OCI-LY7 (cell line): ENCODE data around the gene VPS37B. TPM values are rescaled to one million over a fixed set of nuclear protein-coding genes. Genes with fewer than 3 reads are reported as not detected.
A peak's percentile ranks its signal among the peaks of the same experiment; 100 is the strongest.

ENCODE experiments used
- BruUV-seq: library from RNA; stranded (reverse); fragments of 400-500 nt; replicated peaks from 2 replicates; lab custom pipeline; 2021; lab: Mats Ljungman, UMichigan
- CTCF ChIA-PET: fragments of 300-600 bp; sonication (Branson Sonifier 250); formaldehyde crosslinking; loops from one replicate; lab custom pipeline; 2022; ENCODE audit warnings: antibody characterized with exemption; ENCODE audit not compliant: unreplicated experiment; lab: Charles Lee
- POLR2A ChIA-PET: fragments of 300-600 bp; sonication (Branson Sonifier 250); formaldehyde crosslinking; loops from one replicate; lab custom pipeline; 2022; ENCODE audit warnings: antibody characterized with exemption; lab: Charles Lee
- DNase-seq: peaks from one replicate; pipeline ENCODE4 v3.0.0-alpha.2; 2015; ENCODE audit warnings: low spot score
- H2AFZ ChIP-seq: fragments of 200-600 bp; sonication (generic), shearing (Covaris generic); 2 replicates; pipeline ENCODE4 v1.6.1; 2014; ENCODE audit warnings: mild to moderate bottlenecking, antibody characterized with exemption, low read length, moderate library complexity
- H3K27ac ChIP-seq: fragments of 200-600 bp; sonication (generic); 2 replicates; pipeline ENCODE4 v1.5.1; 2014; ENCODE audit warnings: mixed run types, low read depth, mild to moderate bottlenecking, moderate library complexity, low read length, inconsistent platforms; ENCODE audit not compliant: poor library complexity, severe bottlenecking
- H3K36me3 ChIP-seq: fragments of 200-600 bp; sonication (generic); 2 replicates; pipeline ENCODE4 v1.6.1; 2014; ENCODE audit warnings: mild to moderate bottlenecking, antibody characterized with exemption, low read length, moderate library complexity, mixed read lengths; ENCODE audit not compliant: insufficient read depth
- H3K4me1 ChIP-seq: fragments of 200-600 bp; sonication (generic); 2 replicates; pipeline ENCODE4 v1.5.1; 2014; ENCODE audit warnings: mild to moderate bottlenecking, low read length; ENCODE audit not compliant: insufficient read depth, poor library complexity, severe bottlenecking
- H3K4me2 ChIP-seq: fragments of 200-600 bp; sonication (generic); 2 replicates; pipeline ENCODE4 v1.6.1; 2014; ENCODE audit warnings: mild to moderate bottlenecking, low read length
- H3K4me3 ChIP-seq: fragments of 200-600 bp; sonication (generic); 2 replicates; pipeline ENCODE4 v1.5.1; 2014; ENCODE audit warnings: mild to moderate bottlenecking, low read depth, low read length; ENCODE audit not compliant: poor library complexity, severe bottlenecking
- H3K79me2 ChIP-seq: fragments of 200-600 bp; sonication (generic); 2 replicates; pipeline ENCODE4 v1.6.1; 2016; ENCODE audit warnings: low read depth, mild to moderate bottlenecking, low read length, moderate library complexity, mixed read lengths; ENCODE audit not compliant: insufficient read depth
- H3K9me2 ChIP-seq: fragments of 200-600 bp; sonication (generic); 2 replicates; pipeline ENCODE4 v1.6.1; 2016; ENCODE audit warnings: mild to moderate bottlenecking, low read length, mixed read lengths; ENCODE audit not compliant: insufficient read depth
- H3K9me3 ChIP-seq: fragments of 200-600 bp; sonication (generic); 2 replicates; pipeline ENCODE4 v1.6.1; 2014; ENCODE audit warnings: mild to moderate bottlenecking, mixed run types, low read length, mixed read lengths
- H4K20me1 ChIP-seq: fragments of 200-600 bp; sonication (generic); 2 replicates; pipeline ENCODE4 v1.6.1; 2014; ENCODE audit warnings: mild to moderate bottlenecking, antibody characterized with exemption, low read length, moderate library complexity, mixed read lengths; ENCODE audit not compliant: insufficient read depth
- EZH2phosphoT487 ChIP-seq: fragments of 200-600 bp; sonication (generic); IDR thresholded peaks from 2 replicates; pipeline ENCODE4 v1.6.1; 2018; ENCODE audit warnings: low read depth, borderline replicate concordance, mild to moderate bottlenecking, mixed run types, antibody characterized with exemption, low read length, moderate library complexity, mixed read lengths
- intact Hi-C: fragments of 100-400 bp; cut with micrococcal nuclease; formaldehyde crosslinking; loops from one replicate; pipeline ENCODE4 v1.10.0; 2022; ENCODE audit not compliant: unreplicated experiment
- total RNA-seq, 2 experiments: library from RNA; depleted of rRNA in 1 of 2; stranded (reverse); fragments of >200 nt in 1 of 2; shearing (Covaris generic) in 1 of 2; gene quantifications; 2 replicates each; pipeline ENCODE4 v1.2.3, GENCODE V29; 2014 to 2022
- TF ChIP-seq, protein P1 (sequence below): fragments of 200-600 bp; sonication (generic); conservative IDR thresholded peaks from 2 replicates; pipeline ENCODE4 v1.5.1; 2014; ENCODE audit warnings: mild to moderate bottlenecking, antibody characterized with exemption, low read length, moderate library complexity, mixed read lengths

The VPS37B gene
- total RNA-seq, 2 experiments from 2014 or later = 1.7 to 2.5 TPM

DNA sequence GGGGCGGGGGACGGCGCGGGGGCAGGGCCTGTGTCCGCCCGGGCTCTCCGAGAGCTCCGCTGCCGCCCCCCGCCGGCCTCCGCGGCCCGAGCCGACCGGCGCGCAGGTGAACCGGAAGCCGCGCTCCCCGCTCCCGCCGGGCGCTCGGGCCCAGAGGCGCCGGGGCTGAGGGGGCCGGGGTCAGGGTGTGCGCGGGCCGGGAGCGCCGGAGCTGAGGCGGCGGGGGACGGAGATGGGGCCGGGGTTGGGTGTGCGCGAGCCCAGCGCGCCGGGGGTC, 60.2 kb downstream of the VPS37B start:
- Histone ChIP-seq H3K9me2 (no peaks in the 10 kb centered on the region), H2AFZ (peak overlapping the region; percentile 52; the same call in 1 of the 2 replicates), H3K4me2 (peak overlapping the region; percentile 90), H3K27ac (peak overlapping the region; percentile 91), H3K9me3 (no peaks in the 10 kb centered on the region), H3K4me1 (peaks cover 35% of the 10 kb centered on the region), H4K20me1 (peaks cover 12% of the 10 kb centered on the region; the same call in 1 of the 2 replicates), H3K4me3 (peak overlapping the region; percentile 93), H3K79me2 (peaks cover 35% of the 10 kb centered on the region), H3K36me3 (peaks cover 20% of the 10 kb centered on the region)
- CTCF ChIA-PET = interaction anchor here (1.1 kb wide), 1 partner anchor 42 kb away, joined by 3 read pairs; no protein-coding TSS in a partner anchor
- intact Hi-C loops = loop anchor here (2.0 to 5.0 kb wide), 2 partner anchors 25 to 43 kb away; no protein-coding TSS in a partner anchor
- POLR2A ChIA-PET = interaction anchor here (1.2 kb wide), 1 partner anchor 10 kb away, joined by 3 read pairs; no protein-coding TSS in a partner anchor
- no peak for TF ChIP-seq EZH2phosphoT487
- TF ChIP-seq, protein P1, sequence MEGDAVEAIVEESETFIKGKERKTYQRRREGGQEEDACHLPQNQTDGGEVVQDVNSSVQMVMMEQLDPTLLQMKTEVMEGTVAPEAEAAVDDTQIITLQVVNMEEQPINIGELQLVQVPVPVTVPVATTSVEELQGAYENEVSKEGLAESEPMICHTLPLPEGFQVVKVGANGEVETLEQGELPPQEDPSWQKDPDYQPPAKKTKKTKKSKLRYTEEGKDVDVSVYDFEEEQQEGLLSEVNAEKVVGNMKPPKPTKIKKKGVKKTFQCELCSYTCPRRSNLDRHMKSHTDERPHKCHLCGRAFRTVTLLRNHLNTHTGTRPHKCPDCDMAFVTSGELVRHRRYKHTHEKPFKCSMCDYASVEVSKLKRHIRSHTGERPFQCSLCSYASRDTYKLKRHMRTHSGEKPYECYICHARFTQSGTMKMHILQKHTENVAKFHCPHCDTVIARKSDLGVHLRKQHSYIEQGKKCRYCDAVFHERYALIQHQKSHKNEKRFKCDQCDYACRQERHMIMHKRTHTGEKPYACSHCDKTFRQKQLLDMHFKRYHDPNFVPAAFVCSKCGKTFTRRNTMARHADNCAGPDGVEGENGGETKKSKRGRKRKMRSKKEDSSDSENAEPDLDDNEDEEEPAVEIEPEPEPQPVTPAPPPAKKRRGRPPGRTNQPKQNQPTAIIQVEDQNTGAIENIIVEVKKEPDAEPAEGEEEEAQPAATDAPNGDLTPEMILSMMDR = no peak
- DNase-seq = peak; percentile 75
- BruUV-seq = no TSS peak

DNA sequence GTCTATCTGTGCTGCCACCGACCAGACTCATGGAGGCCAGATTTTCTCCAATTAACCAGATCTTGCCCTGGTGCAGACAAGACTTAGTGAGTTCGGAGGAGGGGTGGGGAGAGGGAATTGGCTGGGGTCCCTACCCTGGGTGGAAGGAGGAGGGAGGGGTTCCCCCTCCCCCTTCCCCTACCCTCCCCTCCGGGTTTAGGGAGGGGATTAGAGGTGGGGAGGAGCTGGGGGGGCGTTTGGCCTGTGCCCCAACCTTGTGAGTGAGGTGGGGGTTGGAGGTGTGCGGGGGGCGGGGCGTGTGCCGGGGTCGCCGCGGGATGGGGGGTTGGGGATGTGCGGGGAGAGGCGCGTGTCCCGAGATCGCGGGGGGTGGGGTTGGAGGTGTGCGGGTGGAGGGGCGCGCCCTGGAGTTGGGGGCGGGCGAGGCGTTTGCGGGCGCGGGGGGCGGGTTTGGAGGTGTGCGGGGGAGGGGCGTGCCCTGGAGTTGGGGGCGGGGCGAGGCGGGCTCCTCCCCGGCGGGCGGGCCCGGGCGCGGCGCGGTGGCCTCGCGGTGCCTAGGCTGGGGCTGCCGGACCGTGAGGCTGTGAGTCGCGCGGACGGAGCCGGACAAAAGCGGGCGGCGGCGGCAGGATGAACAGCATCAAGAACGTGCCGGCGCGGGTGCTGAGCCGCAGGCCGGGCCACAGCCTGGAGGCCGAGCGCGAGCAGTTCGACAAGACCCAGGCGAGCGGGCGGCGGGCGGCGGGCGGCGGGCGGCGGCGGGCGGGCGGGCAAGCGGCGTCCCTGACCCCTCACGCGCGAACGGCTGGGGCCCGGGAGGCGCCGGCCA, 60.8 kb downstream of the VPS37B start, which contains the start of gene HIP1R:
Gene HIP1R, plus strand, starts transcription at position 537 of the 829 bp plus-strand sequence. Its CDS starts 94 bp downstream, at position 631.
- Histone ChIP-seq H3K4me3 (peak within 1 kb of the TSS; percentile 93), H3K4me2 (peak within 1 kb of the TSS; percentile 90), H3K79me2 (peaks cover 35% of the 10 kb centered on the region), H3K27ac (peak within 1 kb of the TSS; percentile 91), H4K20me1 (peaks cover 12% of the 10 kb centered on the region; the same call in 1 of the 2 replicates), H3K4me1 (peaks cover 35% of the 10 kb centered on the region), H3K9me2 (no peaks in the 10 kb centered on the region), H3K9me3 (no peaks in the 10 kb centered on the region), H3K36me3 (peaks cover 20% of the 10 kb centered on the region), H2AFZ (peak within 1 kb of the TSS; percentile 73)
- intact Hi-C loops = loop anchor here (2.0 to 5.0 kb wide), 2 partner anchors 24 to 43 kb away; no protein-coding TSS in a partner anchor
- ChIA-PET POLR2A (no interaction called here), CTCF (no interaction called here)
- DNase-seq = peak; percentile 69
- BruUV-seq = no TSS peak
- TF ChIP-seq, protein P1 = no peak
- TF ChIP-seq EZH2phosphoT487 = no peak
